Epithelial cell of proximal tubule (primary cell): ENCODE measurements around the gene AK5. TPM values are rescaled to one million over a fixed set of nuclear protein-coding genes. Genes with fewer than 3 reads are reported as not detected.

ENCODE experiments used
- DNase-seq: peaks from one replicate; pipeline ENCODE4 v3.0.0-alpha.2; 2011; ENCODE audit warnings: low read depth
- H3K4me3 ChIP-seq: 2 replicates; pipeline ENCODE4 v1.5.1; 2011; ENCODE audit warnings: low read depth, mild to moderate bottlenecking, low read length
- CTCF ChIP-seq: conservative IDR thresholded peaks from 2 replicates; pipeline ENCODE4 v1.5.1; 2012; ENCODE audit warnings: low read depth, mild to moderate bottlenecking, low read length
- total RNA-seq: library from RNA; depleted of rRNA; stranded (reverse); fragments of >200 nt; gene quantifications from 2 replicates; pipeline ENCODE4 v1.2.3, GENCODE V29; 2015

Gene AK5
- total RNA-seq, 1 donor from 2014 or later = 25.0 TPM

- H3K4me3 ChIP-seq = no peak overlapping the region
- DNase-seq = no peak
- TF ChIP-seq CTCF = no peak
Measured at GRCh38 chr1:77583483-77583882, 301.7 kb downstream of the AK5 start.

GRCh38 chr1:77584884-77585283 is 303.1 kb downstream of the AK5 start:
- no peak for DNase-seq
- TF ChIP-seq CTCF = no peak

GRCh38 chr1:77585610-77586314 is 303.9 kb downstream of the AK5 start:
- no peak for DNase-seq
- TF ChIP-seq CTCF = no peak
- H3K4me3 ChIP-seq = no peak overlapping the region

More at GRCh38 chr1:77584884-77585283, 303.1 kb downstream of the AK5 start:
- H3K4me3 ChIP-seq = no peak overlapping the region

- no peak overlapping the region for H3K4me3 ChIP-seq
- DNase-seq = no peak
- TF ChIP-seq CTCF = no peak
Measured at GRCh38 chr1:77589231-77589630, 307.4 kb downstream of the AK5 start.

GRCh38 chr1:77590651-77591050 is 308.8 kb downstream of the AK5 start:
- DNase-seq = no peak
- TF ChIP-seq CTCF = no peak
- no peak overlapping the region for H3K4me3 ChIP-seq

- TF ChIP-seq CTCF = no peak
- DNase-seq = no peak
- H3K4me3 ChIP-seq = no peak overlapping the region
Measured at GRCh38 chr1:77592906-77593305, 311.1 kb downstream of the AK5 start.
